AG04450 (cell line): ENCODE data around the gene PTPN3. TPM values are rescaled to one million over a fixed set of nuclear protein-coding genes. Genes with fewer than 3 reads are reported as not detected.

Experiments
- CTCF ChIA-PET: fragments of 300-600, 350-600 bp; formaldehyde crosslinking; extraction: SDS; loops from one replicate; lab custom pipeline; 2022; ENCODE audit warnings: antibody characterized with exemption, inconsistent platforms; lab: Charles Lee
- POLR2A ChIA-PET: fragments of 350-600 bp; formaldehyde crosslinking; extraction: SDS; loops from one replicate; lab custom pipeline; 2021; ENCODE audit warnings: antibody characterized with exemption, inconsistent platforms; lab: Yijun Ruan, JAX
- DNase-seq: peaks from one replicate; pipeline ENCODE4 v3.0.0-alpha.2; 2011; ENCODE audit warnings: low read depth, low spot score
- H3K27ac ChIP-seq: one replicate; pipeline ENCODE4 v1.5.1; 2012; ENCODE audit warnings: low read depth, low read length, control low read depth
- H3K27me3 ChIP-seq: one replicate; pipeline ENCODE4 v1.6.0; 2012; ENCODE audit warnings: low read length; ENCODE audit not compliant: control insufficient read depth, insufficient read depth
- H3K4me3 ChIP-seq: 2 replicates; pipeline ENCODE4 v1.5.1; 2011; ENCODE audit warnings: mild to moderate bottlenecking, low read depth, low read length, control low read depth
- H3K9me3 ChIP-seq: 2 replicates; pipeline ENCODE4 v1.5.1; 2012; ENCODE audit warnings: low read length; ENCODE audit not compliant: control insufficient read depth, insufficient read depth
- CTCF ChIP-seq: IDR thresholded peaks from 2 replicates; pipeline ENCODE4 v1.5.1; 2011; ENCODE audit warnings: low read depth, low read length, control low read depth, inconsistent platforms
- polyA plus RNA-seq: library from polyadenylated mRNA; depleted of rRNA; stranded (reverse); fragments of >200 nt; gene quantifications from 2 replicates; pipeline ENCODE4 v1.2.3, GENCODE V29; 2011

PTPN3 gene
- polyA plus RNA-seq, 1 experiment, result 1.4 TPM

GRCh38 chr9:109408759-109409462 is 89.2 kb downstream of the PTPN3 start:
- Histone ChIP-seq H3K9me3 (no peaks in the 10 kb centered on the region), H3K4me3 (no peak overlapping the region), H3K27ac (no peak overlapping the region), H3K27me3 (no peaks in the 10 kb centered on the region)
- DNase-seq, result no peak
- ChIA-PET CTCF (interaction anchor here (2.1 kb wide), 1 partner anchor 7 kb away, joined by 9 read pairs; no protein-coding TSS in a partner anchor), POLR2A (no interaction called here)
- TF ChIP-seq CTCF, result no peak

DNA sequence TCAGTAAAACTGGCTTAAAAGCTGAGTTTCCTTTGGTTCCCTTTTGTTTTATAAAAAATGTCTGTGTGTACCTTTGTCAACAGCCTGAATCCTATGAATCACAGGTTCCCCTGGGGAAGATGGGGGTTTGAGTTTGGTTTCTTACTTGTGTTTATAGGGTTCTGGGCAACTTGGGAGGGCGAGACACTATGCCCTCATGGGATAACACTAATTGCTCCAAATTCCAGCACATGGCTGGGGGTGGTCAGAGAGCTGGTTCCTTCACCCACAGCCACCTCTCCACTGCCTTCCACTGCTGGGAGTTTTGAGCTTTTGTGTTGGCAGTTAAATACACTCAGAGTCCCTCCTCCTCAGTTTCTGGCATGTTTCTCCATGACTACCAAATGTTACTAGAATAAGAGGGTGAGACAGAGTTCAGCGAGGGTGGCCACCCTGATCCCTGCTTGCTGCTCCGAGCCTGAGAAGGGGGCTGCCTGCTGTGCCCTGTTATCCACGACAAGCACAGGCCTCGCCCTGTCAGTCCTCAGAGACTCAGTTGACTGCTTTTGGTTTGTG is 94.3 kb downstream of the PTPN3 start:
- CTCF ChIA-PET, result no interaction called here

DNA sequence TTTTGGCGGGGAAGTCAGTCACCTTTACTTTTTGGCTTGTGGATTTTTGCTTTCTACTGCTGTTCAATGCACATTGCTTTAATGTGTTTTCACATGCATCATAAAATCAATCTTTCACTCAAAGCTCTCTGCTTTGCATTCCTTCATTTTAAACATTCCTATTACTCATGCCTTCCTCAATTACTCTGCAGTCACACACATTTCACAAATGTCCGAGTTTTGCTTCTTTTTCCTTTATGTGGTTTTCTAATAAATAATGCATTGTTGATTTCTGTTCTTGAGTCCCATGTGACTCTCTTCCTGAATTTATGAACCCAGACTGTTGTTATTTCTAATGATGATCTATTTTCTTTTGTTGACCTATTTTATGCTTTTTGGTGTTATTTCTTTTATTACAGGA is 95.0 kb downstream of the PTPN3 start:
- TF ChIP-seq CTCF, result no peak
- no peak for DNase-seq
- Histone ChIP-seq H3K9me3 (no peaks in the 10 kb centered on the region), H3K4me3 (no peak overlapping the region), H3K27me3 (no peaks in the 10 kb centered on the region), H3K27ac (no peak overlapping the region)
- ChIA-PET POLR2A (no interaction called here), CTCF (no interaction called here)

More for the DNA sequence above, 94.3 kb downstream of the PTPN3 start:
- TF ChIP-seq CTCF, result no peak
- no peak for DNase-seq
- Histone ChIP-seq H3K9me3 (no peaks in the 10 kb centered on the region), H3K4me3 (no peak overlapping the region), H3K27ac (no peak overlapping the region), H3K27me3 (no peaks in the 10 kb centered on the region)
- POLR2A ChIA-PET, result no interaction called here

DNA sequence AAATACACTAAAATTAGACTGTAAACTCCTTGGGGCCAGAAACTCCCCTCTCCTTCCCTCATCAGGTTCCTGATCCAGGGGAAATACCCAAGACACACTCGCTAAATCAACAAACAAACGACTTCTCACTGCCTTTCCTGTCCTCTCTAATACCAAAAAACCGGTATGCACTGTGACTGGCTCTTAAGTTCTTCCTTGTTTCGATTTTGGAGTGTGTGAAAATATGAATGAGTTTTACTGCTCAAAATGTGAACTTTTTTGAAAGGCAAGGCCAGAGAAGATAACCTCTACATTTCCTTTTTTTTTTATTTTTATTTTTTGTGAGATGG is 96.2 kb downstream of the PTPN3 start:
- H3K27me3 ChIP-seq, result no peaks in the 10 kb centered on the region
- ChIA-PET POLR2A (no interaction called here), CTCF (interaction anchor here (0.5 to 1.6 kb wide), 10 partner anchors 8 to 165 kb away, joined by 3 to 10 read pairs (median 4); no protein-coding TSS in a partner anchor)
- H3K27ac ChIP-seq, result no peak overlapping the region
- no peak for DNase-seq
- H3K9me3 ChIP-seq, result no peaks in the 10 kb centered on the region
- no peak overlapping the region for H3K4me3 ChIP-seq
- TF ChIP-seq CTCF, result no peak
